OCI-LY7 (cell line): ENCODE results near the gene CHRNA4. TPM values are rescaled to one million over a fixed set of nuclear protein-coding genes. Genes with fewer than 3 reads are reported as not detected.

Experiments used
- BruUV-seq: library from RNA; stranded (reverse); fragments of 400-500 nt; replicated peaks from 2 replicates; lab custom pipeline; 2021; lab: Mats Ljungman, UMichigan
- CTCF ChIA-PET: fragments of 300-600 bp; sonication (Branson Sonifier 250); formaldehyde crosslinking; loops from one replicate; lab custom pipeline; 2022; ENCODE audit warnings: antibody characterized with exemption; ENCODE audit not compliant: unreplicated experiment; lab: Charles Lee
- POLR2A ChIA-PET: fragments of 300-600 bp; sonication (Branson Sonifier 250); formaldehyde crosslinking; loops from one replicate; lab custom pipeline; 2022; ENCODE audit warnings: antibody characterized with exemption; lab: Charles Lee
- DNase-seq: peaks from one replicate; pipeline ENCODE4 v3.0.0-alpha.2; 2015; ENCODE audit warnings: low spot score
- H2AFZ ChIP-seq: fragments of 200-600 bp; sonication (generic), shearing (Covaris generic); 2 replicates; pipeline ENCODE4 v1.6.1; 2014; ENCODE audit warnings: mild to moderate bottlenecking, antibody characterized with exemption, low read length, moderate library complexity
- H3K27ac ChIP-seq: fragments of 200-600 bp; sonication (generic); 2 replicates; pipeline ENCODE4 v1.5.1; 2014; ENCODE audit warnings: mixed run types, low read depth, mild to moderate bottlenecking, moderate library complexity, low read length, inconsistent platforms; ENCODE audit not compliant: poor library complexity, severe bottlenecking
- H3K36me3 ChIP-seq: fragments of 200-600 bp; sonication (generic); 2 replicates; pipeline ENCODE4 v1.6.1; 2014; ENCODE audit warnings: mild to moderate bottlenecking, antibody characterized with exemption, low read length, moderate library complexity, mixed read lengths; ENCODE audit not compliant: insufficient read depth
- H3K4me1 ChIP-seq: fragments of 200-600 bp; sonication (generic); 2 replicates; pipeline ENCODE4 v1.5.1; 2014; ENCODE audit warnings: mild to moderate bottlenecking, low read length; ENCODE audit not compliant: insufficient read depth, poor library complexity, severe bottlenecking
- H3K4me2 ChIP-seq: fragments of 200-600 bp; sonication (generic); 2 replicates; pipeline ENCODE4 v1.6.1; 2014; ENCODE audit warnings: mild to moderate bottlenecking, low read length
- H3K4me3 ChIP-seq: fragments of 200-600 bp; sonication (generic); 2 replicates; pipeline ENCODE4 v1.5.1; 2014; ENCODE audit warnings: mild to moderate bottlenecking, low read depth, low read length; ENCODE audit not compliant: poor library complexity, severe bottlenecking
- H3K79me2 ChIP-seq: fragments of 200-600 bp; sonication (generic); 2 replicates; pipeline ENCODE4 v1.6.1; 2016; ENCODE audit warnings: low read depth, mild to moderate bottlenecking, low read length, moderate library complexity, mixed read lengths; ENCODE audit not compliant: insufficient read depth
- H3K9me2 ChIP-seq: fragments of 200-600 bp; sonication (generic); 2 replicates; pipeline ENCODE4 v1.6.1; 2016; ENCODE audit warnings: mild to moderate bottlenecking, low read length, mixed read lengths; ENCODE audit not compliant: insufficient read depth
- H3K9me3 ChIP-seq: fragments of 200-600 bp; sonication (generic); 2 replicates; pipeline ENCODE4 v1.6.1; 2014; ENCODE audit warnings: mild to moderate bottlenecking, mixed run types, low read length, mixed read lengths
- H4K20me1 ChIP-seq: fragments of 200-600 bp; sonication (generic); 2 replicates; pipeline ENCODE4 v1.6.1; 2014; ENCODE audit warnings: mild to moderate bottlenecking, antibody characterized with exemption, low read length, moderate library complexity, mixed read lengths; ENCODE audit not compliant: insufficient read depth
- CTCF ChIP-seq: fragments of 200-600 bp; sonication (generic); conservative IDR thresholded peaks from 2 replicates; pipeline ENCODE4 v1.5.1; 2014; ENCODE audit warnings: mild to moderate bottlenecking, antibody characterized with exemption, low read length, moderate library complexity, mixed read lengths
- EZH2phosphoT487 ChIP-seq: fragments of 200-600 bp; sonication (generic); IDR thresholded peaks from 2 replicates; pipeline ENCODE4 v1.6.1; 2018; ENCODE audit warnings: low read depth, borderline replicate concordance, mild to moderate bottlenecking, mixed run types, antibody characterized with exemption, low read length, moderate library complexity, mixed read lengths
- intact Hi-C: fragments of 100-400 bp; cut with micrococcal nuclease; formaldehyde crosslinking; loops from one replicate; pipeline ENCODE4 v1.10.0; 2022; ENCODE audit not compliant: unreplicated experiment
- total RNA-seq, 2 experiments: library from RNA; depleted of rRNA in 1 of 2; stranded (reverse); fragments of >200 nt in 1 of 2; shearing (Covaris generic) in 1 of 2; gene quantifications; 2 replicates each; pipeline ENCODE4 v1.2.3, GENCODE V29; 2014 to 2022

The CHRNA4 gene
- total RNA-seq, 2 experiments from 2014 or later = not detected

GRCh38 chr20:63403403-63404105 is 42.4 kb upstream of the CHRNA4 start:
- Histone ChIP-seq H3K9me3 (no peaks in the 10 kb centered on the region), H4K20me1 (no peaks in the 10 kb centered on the region), H3K4me2 (no peak overlapping the region), H3K27ac (no peak overlapping the region), H3K79me2 (no peaks in the 10 kb centered on the region), H3K36me3 (no peaks in the 10 kb centered on the region), H3K4me1 (no peaks in the 10 kb centered on the region), H2AFZ (no peak overlapping the region), H3K4me3 (no peak overlapping the region), H3K9me2 (no peaks in the 10 kb centered on the region)
- BruUV-seq = no TSS peak
- ChIA-PET CTCF (no interaction called here), POLR2A (no interaction called here)
- DNase-seq = no peak
- intact Hi-C loops = no loop called here
- TF ChIP-seq CTCF (no peak), EZH2phosphoT487 (no peak)

- intact Hi-C loops = no loop called here
- H4K20me1 ChIP-seq = no peaks in the 10 kb centered on the region
- ChIA-PET CTCF (no interaction called here), POLR2A (no interaction called here)
- H3K27ac ChIP-seq = no peak overlapping the region
- H3K4me1 ChIP-seq = no peaks in the 10 kb centered on the region
- no TSS peak for BruUV-seq
- DNase-seq = no peak
- H3K36me3 ChIP-seq = no peaks in the 10 kb centered on the region
- no peaks in the 10 kb centered on the region for H3K79me2 ChIP-seq
- H3K4me3 ChIP-seq = no peak overlapping the region
- no peaks in the 10 kb centered on the region for H3K9me2 ChIP-seq
- H2AFZ ChIP-seq = no peak overlapping the region
- TF ChIP-seq EZH2phosphoT487 (no peak), CTCF (no peak)
- H3K4me2 ChIP-seq = no peak overlapping the region
- H3K9me3 ChIP-seq = no peaks in the 10 kb centered on the region
Measured at GRCh38 chr20:63402860-63403220, 41.7 kb upstream of the CHRNA4 start.

- ChIA-PET CTCF (no interaction called here), POLR2A (no interaction called here)
- no peaks in the 10 kb centered on the region for H3K4me1 ChIP-seq
- intact Hi-C loops = no loop called here
- TF ChIP-seq CTCF = no peak
- TF ChIP-seq EZH2phosphoT487 = no peak
- no peak overlapping the region for H3K27ac ChIP-seq
- no peaks in the 10 kb centered on the region for H3K9me2 ChIP-seq
- BruUV-seq = no TSS peak
- H4K20me1 ChIP-seq = no peaks in the 10 kb centered on the region
- H3K4me3 ChIP-seq = no peak overlapping the region
- H2AFZ ChIP-seq = no peak overlapping the region
- no peaks in the 10 kb centered on the region for H3K9me3 ChIP-seq
- DNase-seq = no peak
- H3K36me3 ChIP-seq = no peaks in the 10 kb centered on the region
- H3K79me2 ChIP-seq = no peaks in the 10 kb centered on the region
- H3K4me2 ChIP-seq = no peak overlapping the region
Measured at GRCh38 chr20:63402181-63402859, 41.2 kb upstream of the CHRNA4 start.
